NCI-H748 (cell line): ENCODE measurements around the gene C1QTNF9B.

ENCODE experiments used
- DNase-seq: peaks from one replicate; lab custom pipeline; 2025; ENCODE audit not compliant: unreplicated experiment; lab: John Stamatoyannopoulos, UW

The C1QTNF9B gene

DNA sequence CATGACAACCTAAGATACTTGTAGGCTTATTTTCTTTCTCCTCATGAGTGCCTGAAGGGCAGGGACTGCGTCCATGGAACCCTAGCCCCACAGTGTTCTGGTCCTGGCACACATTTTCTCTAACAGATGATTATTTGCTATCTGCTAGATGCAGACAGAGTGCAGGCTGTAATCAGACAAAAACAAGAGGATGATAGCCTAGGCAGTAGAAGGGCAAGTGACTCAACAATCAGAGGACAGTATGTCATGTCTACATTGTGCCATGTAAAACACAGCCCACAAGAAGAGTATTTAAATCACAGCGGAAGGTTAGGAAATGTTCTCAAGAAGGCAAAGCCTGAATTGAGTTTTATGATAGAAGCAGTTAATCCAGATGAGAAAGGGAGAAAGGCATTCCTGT lies 37.4 kb downstream of the C1QTNF9B start:
- no peak for DNase-seq

DNA sequence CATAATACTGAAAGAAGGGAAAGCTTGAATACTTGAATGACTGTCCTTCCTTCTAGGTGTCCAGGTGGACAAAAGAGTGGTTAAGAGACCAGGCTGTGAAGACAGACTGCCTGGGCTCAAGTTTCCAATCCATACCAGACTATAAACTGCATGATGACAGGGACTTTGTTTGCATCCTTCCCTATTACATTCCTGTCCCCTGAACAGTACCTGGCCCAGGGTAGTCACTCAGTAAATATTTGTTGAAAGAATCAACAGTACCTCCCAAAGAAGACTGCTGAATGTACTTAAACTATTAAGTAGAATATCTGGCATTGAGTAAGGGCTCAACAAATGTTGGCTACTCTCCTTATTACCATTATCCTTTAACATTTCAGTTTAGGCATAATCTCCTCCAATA lies 37.8 kb downstream of the C1QTNF9B start:
- DNase-seq, result no peak

DNA sequence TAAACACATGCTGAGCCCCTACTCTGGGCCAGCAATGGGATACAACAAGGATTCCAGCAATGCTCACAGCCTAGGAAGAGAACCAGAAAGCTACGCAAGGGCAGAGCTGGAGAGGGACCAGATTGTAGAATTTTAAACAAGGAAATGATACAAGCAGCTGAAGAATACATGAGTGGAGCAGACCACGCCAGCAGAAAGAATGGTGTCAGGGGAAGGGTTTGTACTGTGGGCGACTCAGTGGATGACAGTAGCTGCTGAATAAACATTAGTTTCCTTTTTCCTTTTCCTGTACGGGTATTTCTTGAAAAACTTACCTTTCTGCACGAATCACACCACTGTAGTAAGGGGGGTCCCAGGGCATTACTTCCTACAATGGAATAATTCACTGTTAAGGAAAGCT lies 38.8 kb downstream of the C1QTNF9B start:
- DNase-seq, result no peak

DNA sequence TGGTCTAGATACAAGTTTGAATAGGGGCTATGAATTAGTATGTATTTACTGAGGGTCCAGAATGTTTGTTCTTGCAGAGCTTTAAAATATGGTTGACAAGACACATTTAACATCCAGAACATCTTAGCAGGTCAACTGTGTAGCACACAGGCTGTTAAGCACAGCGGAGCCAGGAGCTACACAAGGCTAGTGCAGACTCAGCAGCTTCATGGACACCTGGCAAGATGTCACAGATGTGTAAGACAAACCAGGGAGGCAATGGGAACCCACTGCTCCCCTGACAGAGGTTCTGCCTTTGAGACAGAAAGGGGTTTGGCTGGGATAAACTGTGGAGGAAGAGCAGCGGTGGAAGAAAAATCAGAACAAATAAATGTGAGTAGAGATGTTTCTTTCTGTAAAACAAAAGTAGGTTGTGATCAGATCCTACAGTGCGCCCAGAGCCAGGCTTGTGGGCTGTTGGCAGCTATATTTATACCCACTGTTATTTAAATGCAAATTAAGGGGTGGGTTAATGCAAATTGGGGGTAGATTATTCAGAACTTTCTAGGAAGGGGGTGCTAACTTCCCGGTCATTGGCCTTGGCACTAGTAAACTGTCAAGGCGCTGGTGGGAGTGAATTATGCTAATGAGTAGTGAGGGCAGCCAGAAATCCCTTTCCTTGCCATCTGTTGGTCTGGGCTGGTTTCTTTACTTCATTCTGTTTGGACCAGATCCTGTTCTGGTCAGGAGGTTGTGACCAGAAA lies 41.1 kb downstream of the C1QTNF9B start:
- no peak for DNase-seq

DNA sequence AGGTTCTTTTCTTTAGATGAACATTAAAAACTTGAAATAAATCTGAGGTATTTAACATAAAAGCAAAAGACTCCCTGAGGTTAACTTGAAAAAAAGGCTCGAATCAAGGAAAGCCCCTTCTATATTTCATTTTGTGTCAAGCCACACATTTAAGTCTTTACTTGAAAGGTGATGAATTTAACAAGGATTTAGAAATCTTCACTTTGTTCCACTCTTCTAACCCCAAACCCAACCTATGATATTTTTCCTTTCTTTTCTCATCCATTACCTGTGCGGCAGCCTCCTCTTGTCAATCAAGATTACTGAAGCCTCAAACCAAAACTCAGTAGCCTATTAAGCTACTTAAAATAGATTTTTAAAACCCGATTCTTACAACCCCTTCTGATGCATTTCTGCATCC lies 41.9 kb downstream of the C1QTNF9B start:
- DNase-seq, result no peak

DNA sequence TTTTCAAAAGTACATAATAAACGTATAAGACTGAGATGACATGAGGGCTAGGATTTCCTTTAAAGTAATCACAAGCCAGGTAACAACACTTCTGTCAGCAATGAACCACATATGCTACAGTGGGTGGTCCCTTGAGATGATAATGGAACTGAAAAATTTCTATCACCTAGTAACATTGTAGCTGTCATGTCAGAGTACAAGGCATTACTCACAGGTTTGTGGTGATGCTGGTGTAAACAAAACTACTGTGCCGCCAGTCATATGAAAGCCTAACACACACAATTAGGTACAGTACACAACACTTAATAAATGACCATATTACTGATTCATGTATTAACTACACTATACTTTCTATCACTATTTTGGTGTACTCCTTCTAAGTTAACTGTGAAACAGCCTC lies 45.0 kb downstream of the C1QTNF9B start:
- DNase-seq, result no peak

DNA sequence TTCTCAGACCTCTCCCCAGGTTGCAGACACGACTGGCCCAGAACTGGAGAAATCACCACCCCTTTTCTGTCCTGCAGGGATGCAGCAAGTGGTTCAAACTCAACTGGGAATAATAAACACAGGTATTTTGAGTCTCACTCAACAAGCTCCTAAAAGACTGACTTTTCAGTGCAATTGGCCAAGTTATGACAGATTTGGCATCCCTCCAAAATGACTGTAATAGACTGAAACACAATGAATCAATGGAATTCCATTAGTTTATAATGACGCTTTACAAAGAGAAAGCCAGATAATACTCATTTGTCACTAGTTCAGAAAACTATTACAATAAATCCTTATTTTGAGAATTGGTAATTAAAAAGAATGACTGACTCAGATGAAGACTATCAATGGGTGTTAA lies 46.2 kb downstream of the C1QTNF9B start:
- DNase-seq, result no peak

DNA sequence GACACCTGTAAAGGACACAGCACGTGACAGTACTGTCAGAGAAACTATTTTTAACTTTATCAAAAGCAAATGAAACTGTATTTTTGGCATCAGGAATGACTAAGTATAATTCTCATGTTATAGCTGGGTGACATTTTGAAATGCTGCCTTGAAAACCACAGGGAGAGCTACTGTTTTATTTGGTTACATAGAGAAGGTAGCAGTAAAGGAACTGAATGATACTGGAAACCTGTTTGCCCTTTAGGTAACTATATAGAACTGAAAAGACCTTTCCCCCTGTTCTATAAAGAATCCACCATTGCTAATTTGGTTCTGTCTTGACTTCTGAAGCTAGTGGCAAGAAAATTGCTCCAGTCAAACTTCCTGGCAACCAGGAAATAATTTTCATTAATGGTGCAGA lies 47.2 kb downstream of the C1QTNF9B start:
- DNase-seq, result no peak

DNA sequence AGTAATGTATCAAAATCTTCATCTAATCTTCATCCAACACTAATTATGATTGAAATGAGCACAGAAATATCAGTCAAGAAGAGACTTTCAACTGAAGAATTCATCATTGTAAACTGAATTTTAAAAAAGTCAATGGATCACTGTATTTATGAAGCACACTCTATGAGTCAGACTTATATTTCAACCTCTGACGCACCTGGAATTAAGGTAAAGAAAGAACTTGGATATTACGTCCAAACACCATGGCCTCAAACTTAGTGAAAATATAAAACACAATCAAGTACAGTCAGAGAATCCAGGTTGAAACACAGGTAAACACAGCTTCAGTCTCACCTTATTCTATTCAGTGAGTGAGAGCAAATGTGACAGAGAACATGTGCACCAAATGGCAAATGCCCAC lies 47.6 kb downstream of the C1QTNF9B start:
- no peak for DNase-seq

DNA sequence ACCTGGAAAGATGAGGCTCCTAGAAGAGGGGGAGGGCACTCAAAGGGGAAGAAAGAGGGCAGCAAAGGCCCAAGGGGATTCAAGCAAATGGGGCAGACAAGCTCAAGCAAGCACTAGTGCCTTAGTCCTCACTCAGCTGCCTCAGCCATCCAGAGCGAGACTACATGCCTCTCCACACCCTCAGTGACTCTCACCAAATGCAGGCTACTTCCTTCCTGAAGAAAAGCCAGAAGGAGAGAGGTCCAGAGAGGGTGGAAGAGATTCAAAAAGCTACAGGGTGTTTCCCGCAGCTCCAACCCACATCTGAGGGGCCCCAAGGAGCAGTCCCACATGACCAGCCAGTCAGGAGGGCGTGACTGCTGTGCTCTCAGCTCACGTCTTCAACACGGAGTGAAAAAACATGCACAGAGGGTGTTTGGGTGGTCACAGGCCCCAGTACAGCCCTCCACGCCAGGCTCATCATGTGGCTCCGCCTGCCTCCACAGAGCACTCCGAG lies 48.6 kb downstream of the C1QTNF9B start:
- no peak for DNase-seq

DNA sequence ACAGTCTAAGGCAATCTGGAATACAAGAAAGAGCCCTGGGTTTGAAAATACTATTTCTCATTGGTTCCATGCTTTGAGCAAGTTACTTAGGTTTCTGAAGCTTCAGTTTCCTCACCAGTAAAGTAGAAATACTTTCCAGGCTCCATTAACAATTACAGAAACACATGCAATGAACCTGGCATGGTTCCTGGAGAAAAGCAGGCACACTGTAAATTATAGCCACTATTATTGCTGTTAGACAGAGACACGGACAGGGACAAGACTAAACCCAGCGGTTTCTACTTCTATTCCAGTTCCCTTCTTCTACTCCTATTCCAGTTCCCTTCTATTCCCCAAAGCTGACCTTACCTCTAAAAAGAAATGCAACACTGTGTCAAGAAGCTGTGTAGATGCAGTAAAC lies 49.3 kb downstream of the C1QTNF9B start:
- no peak for DNase-seq

DNA sequence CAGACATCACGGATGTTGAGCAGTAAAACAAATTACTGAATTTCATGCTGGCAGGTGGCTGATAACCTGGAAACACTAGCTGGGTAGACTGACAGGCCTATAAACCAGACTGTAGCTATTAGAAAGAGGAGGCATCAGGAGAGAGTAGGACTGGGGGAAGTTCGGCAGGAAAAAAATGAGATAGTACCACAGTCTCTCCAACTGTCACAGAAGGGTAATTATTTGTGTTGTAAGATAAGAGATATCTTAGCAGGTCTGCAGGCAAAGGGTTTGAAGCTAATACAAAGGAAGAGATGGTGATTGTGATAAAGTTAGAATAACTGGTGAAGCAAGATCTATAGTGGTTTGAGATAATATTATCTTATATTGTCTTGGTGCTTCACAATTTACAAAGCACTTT lies 49.8 kb downstream of the C1QTNF9B start:
- DNase-seq, result no peak

DNA sequence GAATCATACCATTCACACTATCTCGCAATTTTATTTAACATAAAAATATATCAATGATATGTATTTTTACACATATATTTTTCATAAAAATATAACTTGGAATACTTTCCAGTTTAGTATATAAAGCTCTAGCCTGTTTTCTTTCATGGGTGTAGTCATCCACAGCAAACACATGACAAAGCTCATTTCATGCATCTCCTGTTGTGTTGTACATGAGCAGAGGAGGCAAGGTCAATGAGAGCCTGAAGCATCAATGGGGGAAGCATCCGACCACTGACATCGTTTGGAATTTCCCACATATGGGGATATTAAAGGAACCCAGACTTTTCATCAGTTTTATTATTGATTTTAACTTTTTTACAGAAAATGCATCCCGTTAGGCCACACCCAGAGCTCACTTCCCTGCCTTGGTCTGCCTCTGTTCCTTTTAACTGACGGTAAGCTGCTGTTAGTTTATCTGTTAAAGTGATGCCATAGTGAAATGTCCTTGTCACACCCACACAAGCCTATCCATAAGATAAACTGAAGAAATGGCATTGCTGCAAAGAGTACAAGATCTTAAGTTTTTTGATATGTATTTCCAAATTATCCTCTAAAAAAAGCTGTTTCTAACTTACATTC lies 52.1 kb downstream of the C1QTNF9B start:
- no peak for DNase-seq

DNA sequence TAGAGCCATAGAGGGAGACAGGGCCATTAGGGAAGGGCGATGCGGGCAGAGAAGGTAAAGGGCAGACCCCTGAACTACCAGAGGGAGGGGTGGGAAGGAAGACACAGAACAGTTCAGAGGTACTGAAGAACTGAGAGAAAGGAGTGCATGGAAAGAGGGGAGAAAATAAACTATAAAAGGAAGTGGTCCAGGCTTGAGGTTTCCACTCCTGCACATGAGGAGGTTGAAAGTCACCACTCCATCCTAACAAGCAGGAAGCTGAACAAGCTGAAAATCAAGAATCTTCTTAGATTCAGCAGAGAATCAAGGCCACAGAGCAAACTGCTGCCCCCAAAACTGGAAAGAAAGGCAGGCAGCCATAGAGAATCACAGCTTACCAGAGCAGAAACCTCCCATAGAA lies 53.2 kb downstream of the C1QTNF9B start:
- no peak for DNase-seq

DNA sequence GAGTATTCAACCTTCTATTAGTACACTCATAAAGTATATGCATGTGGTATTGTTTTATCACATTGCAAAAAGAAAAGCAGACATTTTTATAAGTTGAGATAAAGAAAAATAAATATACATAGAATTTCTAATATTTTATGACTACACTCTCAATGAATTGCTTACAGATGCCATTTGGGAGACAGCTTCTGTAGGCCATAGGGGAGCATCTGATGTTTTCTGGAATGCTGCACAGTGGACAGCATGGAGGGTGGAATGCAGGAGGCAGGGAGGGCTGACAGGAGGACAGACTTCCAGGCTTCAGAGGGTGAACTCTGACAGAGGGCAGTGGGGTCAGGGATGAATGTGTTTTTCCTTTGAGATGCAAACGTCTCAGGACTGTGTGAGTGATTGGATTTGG lies 53.9 kb downstream of the C1QTNF9B start:
- no peak for DNase-seq

DNA sequence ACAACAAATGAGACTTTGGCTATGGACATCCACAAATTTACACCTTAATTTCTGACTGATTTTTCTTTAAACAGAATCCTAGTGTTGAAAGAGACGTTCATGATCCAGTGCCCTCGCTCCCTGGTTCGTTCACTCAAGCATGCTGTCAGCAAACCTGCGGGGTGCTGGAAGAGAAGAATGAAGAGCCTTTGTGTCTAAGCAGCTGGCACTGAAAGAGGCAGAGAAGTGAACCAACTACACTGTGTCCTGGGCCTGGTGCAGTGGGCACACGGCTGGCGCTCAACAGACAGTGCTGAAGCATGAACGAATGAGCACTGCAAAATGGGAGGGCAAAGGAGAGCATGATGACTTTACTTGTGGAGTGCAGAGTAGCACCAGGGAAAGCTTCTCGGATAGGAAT lies 54.9 kb downstream of the C1QTNF9B start:
- no peak for DNase-seq
